HEK293 (cell line): ENCODE data around the gene DXO.
A peak's percentile ranks its signal among the peaks of the same experiment; 100 is the strongest.
"Not testable (repeated sequence)": the region's sequence is repeated elsewhere in the genome, so short reads cannot be mapped to it uniquely, and the experiment has no call there.

Source experiments
- CTCF ChIA-PET: fragments of 350-600 bp; formaldehyde crosslinking; extraction: SDS; loops from one replicate; lab custom pipeline; 2021; ENCODE audit warnings: antibody characterized with exemption; lab: Yijun Ruan, JAX
- POLR2A ChIA-PET: fragments of 300-600 bp; formaldehyde crosslinking; extraction: SDS; loops from one replicate; lab custom pipeline; 2020; ENCODE audit warnings: antibody characterized with exemption, inconsistent platforms; lab: Yijun Ruan, JAX
- H3K27ac ChIP-seq: fragments of 200-500 bp; sonication (Bioruptor generic); 2 replicates; pipeline ENCODE4 v1.5.1; 2014; ENCODE audit warnings: low read depth, low read length, control low read depth, inconsistent platforms; ENCODE audit errors: extremely low read depth
- H3K36me3 ChIP-seq, 2 experiments: fragments of 200-500 bp in 1 of 2; sonication (Bioruptor generic) in 1 of 2; 1 replicate in 1 of 2; 2 replicates in 1 of 2; pipeline ENCODE4 v1.5.1; 2014 to 2017; ENCODE audit warnings: inconsistent platforms in 2 of 2, low read length in 2 of 2; ENCODE audit not compliant: control insufficient read depth in 2 of 2, insufficient read depth in 1 of 2
- H3K4me1 ChIP-seq: fragments of 200-500 bp; sonication (Bioruptor generic); 2 replicates; pipeline ENCODE4 v1.5.1; 2014; ENCODE audit warnings: mild to moderate bottlenecking, low read length, inconsistent platforms; ENCODE audit not compliant: control insufficient read depth, insufficient read depth
- H3K4me3 ChIP-seq: 2 replicates; pipeline ENCODE4 v1.5.1; 2011; ENCODE audit warnings: low read depth, mild to moderate bottlenecking, control low read depth, low read length, moderate library complexity
- H3K9me3 ChIP-seq: fragments of 200-500 bp; sonication (Bioruptor generic); 2 replicates; pipeline ENCODE4 v1.5.1; 2014; ENCODE audit warnings: low read depth, low read length, inconsistent platforms; ENCODE audit not compliant: control insufficient read depth, insufficient read depth
- ZNF121 ChIP-seq: fragments of 450-650 bp; formaldehyde crosslinking; IDR thresholded peaks from 2 replicates; pipeline ENCODE4 v1.5.1; 2016; ENCODE audit warnings: missing biosample characterization, missing genetic modification characterization
- ZNF335 ChIP-seq: fragments of 450-650 bp; formaldehyde crosslinking; conservative IDR thresholded peaks from 2 replicates; pipeline ENCODE4 v1.5.1; 2016; ENCODE audit warnings: missing biosample characterization, missing genetic modification characterization

The DXO gene

DNA sequence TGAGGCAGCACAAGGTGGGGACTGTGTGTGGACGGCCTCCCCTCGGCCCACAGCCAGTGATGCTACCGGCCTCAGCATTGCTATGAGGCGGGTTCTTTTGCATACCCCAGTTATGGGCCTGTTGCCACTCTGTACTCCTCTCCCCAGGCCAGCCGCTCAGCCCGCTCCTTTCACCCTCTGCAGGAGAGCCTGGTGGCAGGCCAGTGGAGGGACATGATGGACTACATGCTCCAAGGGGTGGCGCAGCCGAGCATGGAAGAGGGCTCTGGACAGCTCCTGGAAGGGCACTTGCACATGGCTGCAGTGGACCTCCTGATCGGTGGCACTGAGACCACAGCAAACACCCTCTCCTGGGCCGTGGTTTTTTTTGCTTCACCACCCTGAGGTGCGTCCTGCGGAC, 35.1 kb upstream of the DXO start:
- H3K27ac ChIP-seq, H3K36me3 ChIP-seq, POLR2A ChIA-PET, H3K4me3 ChIP-seq, CTCF ChIA-PET, H3K9me3 ChIP-seq, H3K4me1 ChIP-seq: not testable (repeated sequence)

DNA sequence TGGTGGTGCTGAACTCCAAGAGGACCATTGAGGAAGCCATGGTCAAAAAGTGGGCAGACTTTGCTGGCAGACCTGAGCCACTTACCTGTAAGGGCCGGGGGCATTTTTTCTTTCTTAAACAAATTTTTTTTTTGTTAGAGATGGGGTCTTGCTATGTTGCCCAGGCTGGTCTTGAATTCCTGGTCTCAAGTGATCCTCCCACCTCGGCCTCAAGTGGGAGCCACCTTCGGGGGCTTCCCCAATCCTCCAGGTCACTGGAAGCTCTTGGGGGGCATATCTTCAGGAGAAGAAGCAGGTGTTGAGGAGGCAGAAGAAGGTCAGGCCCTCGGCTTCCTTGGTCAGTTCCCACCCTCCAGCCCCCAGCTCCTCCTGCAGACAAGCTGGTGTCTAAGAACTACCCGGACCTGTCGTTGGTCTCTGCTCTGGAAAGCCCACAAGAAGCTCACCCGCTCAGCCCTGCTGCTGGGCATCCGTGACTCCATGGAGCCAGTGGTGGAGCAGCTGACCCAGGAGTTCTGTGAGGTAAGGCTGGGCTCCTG, 34.1 kb upstream of the DXO start:
- not testable (repeated sequence) for H3K4me3 ChIP-seq, H3K9me3 ChIP-seq, H3K4me1 ChIP-seq, H3K27ac ChIP-seq, H3K36me3 ChIP-seq
- ChIA-PET CTCF (interaction anchor here (0.6 kb wide), 1 partner anchor 341 kb away, joined by 3 read pairs; no protein-coding TSS in a partner anchor), POLR2A (interaction anchor here (0.6 kb wide), 1 partner anchor 433 kb away, joined by 3 read pairs; no protein-coding TSS in a partner anchor)
- 0 out of 2 replicates have a peak, but pooled peaks have one; percentile 57 for TF ChIP-seq ZNF121 (tag by site-specific recombination)

DNA sequence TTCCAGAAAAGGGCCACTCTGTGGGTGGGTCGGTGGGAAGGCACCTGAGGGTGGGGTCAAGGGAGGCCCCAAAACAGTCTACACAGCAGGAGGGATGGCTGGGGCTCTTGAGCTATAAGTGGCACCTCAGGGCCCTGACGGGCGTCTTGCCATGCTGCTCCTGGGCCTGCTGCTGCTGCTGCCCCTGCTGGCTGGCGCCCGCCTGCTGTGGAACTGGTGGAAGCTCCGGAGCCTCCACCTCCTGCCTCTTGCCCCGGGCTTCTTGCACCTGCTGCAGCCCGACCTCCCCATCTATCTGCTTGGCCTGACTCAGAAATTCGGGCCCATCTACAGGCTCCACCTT, 33.6 kb upstream of the DXO start:
- CTCF ChIA-PET, H3K36me3 ChIP-seq, POLR2A ChIA-PET, H3K27ac ChIP-seq, H3K4me3 ChIP-seq, H3K9me3 ChIP-seq, H3K4me1 ChIP-seq: not testable (repeated sequence)

DNA sequence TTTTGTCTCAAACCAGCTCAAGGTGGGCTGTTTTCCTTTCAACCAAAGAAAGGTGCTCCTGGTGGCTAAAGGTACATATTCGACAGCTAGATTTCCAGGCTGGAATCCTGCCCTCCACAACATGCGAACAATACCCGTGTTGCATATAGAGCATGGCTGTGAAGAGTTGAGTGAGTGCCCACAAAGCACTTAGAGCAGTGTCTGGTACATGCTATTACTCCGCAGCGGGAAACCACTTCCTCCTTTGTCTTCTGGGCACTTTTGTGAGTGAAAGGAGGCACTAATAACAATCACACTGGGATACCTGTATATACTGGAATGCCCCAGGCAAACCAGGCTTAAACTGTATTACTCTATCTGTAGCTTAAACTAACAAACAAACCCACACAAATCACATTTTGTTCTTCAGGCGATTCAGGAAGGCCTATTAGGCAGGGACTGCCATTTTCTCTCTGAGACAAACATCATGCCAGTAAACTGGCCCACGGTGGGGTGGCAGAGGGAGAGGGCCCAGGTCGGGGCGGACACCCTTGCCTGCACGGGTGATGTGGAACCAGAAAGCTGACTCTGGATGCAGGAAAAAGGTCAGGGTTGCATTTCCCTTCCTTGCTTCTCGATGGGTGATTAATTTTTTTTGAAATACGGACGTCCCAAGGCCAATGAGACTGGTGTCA, 33.1 kb upstream of the DXO start:
- 0 out of 2 replicates have a peak, but pooled peaks have one; percentile 17 for TF ChIP-seq ZNF335 (tag by site-specific recombination)
- POLR2A ChIA-PET, H3K4me1 ChIP-seq, CTCF ChIA-PET, H3K27ac ChIP-seq, H3K9me3 ChIP-seq, H3K36me3 ChIP-seq, H3K4me3 ChIP-seq: not testable (repeated sequence)

DNA sequence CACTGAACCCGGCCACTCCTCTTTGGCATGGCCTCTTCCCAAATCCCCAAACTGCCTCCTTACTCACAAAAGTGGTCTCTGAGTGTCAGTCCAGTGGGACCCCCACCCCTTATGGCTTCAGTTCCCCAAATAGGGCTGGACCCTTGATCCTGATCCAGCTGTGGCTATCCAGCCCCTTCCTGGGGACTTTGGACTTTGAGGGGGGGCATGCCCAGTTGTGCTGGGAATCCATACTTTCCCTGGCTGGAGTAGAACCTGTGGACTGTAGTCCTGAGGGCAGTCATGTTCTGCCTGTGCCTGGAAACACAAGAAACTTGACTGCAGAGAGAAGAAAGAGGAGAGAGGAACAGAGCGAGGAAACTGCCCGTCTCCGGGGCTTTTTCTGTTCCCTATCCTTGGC, 32.5 kb upstream of the DXO start:
- H3K4me3 ChIP-seq, H3K9me3 ChIP-seq, H3K36me3 ChIP-seq, H3K27ac ChIP-seq, CTCF ChIA-PET, H3K4me1 ChIP-seq, POLR2A ChIA-PET: not testable (repeated sequence)

DNA sequence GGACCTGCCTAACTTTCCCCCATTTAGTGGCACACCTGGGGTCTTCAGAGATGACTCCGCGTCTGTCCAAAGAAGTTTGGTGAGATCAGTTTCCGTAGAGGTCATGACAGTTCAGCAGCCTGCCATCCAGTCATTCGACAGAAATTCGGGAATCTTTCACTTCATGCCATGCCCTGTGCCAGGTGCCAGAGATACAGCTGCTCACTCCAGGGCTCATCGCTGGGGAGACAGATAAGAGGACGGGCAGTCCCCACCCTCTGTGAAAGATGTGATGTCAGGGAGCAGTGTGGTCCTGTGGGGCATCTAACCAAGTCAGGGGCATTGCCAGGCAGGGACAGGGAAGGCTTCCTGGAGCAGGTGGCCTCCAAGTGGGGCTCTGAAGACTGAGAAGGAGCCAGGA, 31.4 kb upstream of the DXO start:
- H3K4me3 ChIP-seq, POLR2A ChIA-PET, CTCF ChIA-PET, H3K27ac ChIP-seq, H3K4me1 ChIP-seq, H3K9me3 ChIP-seq, H3K36me3 ChIP-seq: not testable (repeated sequence)

DNA sequence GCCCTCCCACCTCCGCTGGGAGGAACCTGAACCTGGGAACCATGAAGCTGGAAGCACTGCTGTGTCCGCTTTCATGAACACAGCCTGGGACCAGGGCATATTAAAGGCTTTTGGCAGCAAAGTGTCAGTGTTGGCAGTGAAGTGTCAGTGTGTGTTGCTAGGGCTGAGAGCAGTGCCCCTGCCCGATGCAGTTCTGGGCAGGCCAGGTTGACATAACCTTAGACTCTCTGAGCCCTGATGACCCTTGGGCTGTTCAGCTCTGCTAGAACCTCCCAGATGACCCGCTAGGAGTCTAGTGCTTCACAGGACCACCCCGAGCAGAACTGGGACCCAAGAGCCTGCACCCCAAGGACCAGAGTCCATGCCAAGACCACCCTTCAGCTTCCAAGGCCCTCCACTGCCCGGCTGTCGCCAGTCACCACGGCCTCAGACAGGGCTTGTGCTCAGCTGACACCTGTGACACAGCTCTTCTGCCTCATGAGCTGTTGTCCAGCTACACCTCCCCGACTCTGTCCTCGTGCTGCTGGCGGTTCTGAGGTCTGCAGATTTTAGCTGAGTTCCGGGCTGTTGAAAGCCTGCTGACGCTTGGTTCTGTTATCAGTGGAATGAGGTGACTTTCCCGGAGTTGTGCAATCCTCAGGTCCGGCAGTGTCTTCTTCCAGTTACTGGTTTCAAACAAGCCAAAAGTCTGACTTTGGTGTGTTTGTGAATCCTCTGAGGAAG, 30.8 kb upstream of the DXO start:
- POLR2A ChIA-PET, H3K4me1 ChIP-seq, CTCF ChIA-PET, H3K4me3 ChIP-seq, H3K9me3 ChIP-seq, H3K27ac ChIP-seq, H3K36me3 ChIP-seq: not testable (repeated sequence)

DNA sequence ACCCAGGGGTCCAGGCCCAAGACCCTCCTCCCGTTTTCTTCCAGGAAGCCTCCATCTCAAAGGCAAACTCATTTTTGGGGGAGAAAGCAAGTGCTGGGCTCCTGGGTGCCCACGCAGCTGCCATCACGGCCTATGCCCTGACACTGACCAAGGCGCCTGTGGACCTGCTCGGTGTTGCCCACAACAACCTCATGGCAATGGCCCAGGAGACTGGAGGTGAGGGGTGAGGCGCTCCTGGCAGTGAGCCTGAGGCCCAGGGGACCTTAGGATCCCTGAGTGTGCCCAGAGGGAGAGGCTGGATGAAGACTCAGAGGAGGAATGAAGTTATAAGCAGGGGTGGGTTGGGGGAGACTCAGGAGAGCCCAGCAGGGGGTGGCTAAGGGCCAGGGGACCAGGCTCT, 24.4 kb upstream of the DXO start:
- CTCF ChIA-PET, H3K27ac ChIP-seq, H3K4me1 ChIP-seq, H3K4me3 ChIP-seq, H3K36me3 ChIP-seq, H3K9me3 ChIP-seq, POLR2A ChIA-PET: not testable (repeated sequence)

DNA sequence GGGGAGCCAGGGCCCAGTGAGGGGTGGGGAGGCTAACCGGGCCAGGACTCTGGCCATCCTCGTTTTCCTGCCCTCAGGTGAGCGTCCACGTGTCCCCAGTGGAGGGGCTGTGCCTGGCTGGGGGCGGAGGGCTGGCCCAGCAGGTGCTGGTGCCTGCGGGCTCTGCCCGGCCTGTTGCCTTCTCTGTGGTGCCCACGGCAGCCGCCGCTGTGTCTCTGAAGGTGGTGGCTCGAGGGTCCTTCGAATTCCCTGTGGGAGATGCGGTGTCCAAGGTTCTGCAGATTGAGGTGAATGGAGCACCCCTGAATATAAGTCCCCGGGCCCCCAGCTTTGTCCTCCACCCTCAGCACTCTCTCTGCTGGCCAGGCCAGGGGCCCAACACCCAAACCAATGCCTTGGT, 22.5 kb upstream of the DXO start:
- H3K4me3 ChIP-seq, H3K4me1 ChIP-seq, H3K9me3 ChIP-seq, CTCF ChIA-PET, H3K27ac ChIP-seq, POLR2A ChIA-PET, H3K36me3 ChIP-seq: not testable (repeated sequence)

DNA sequence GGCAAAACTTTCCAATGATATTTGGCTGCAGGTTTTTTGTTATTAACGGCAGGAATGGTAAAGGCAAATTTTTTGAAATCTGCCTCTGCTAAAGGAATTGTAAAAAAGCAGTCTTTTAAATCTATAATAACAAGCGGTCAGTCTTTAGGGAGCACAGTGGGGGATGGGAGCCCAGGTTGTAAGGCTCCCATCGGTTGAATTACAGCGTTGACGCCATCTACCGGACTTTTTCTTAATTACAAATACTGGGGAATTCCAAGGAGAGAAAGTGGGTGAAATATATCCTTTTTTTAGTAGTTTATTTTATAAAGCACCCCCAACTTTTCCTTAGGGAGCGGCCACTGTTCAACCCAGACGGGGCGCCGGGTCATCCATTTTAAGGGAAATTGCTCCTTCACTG, 17.4 kb upstream of the DXO start:
- H3K9me3 ChIP-seq, H3K27ac ChIP-seq, H3K4me3 ChIP-seq, CTCF ChIA-PET, H3K36me3 ChIP-seq, POLR2A ChIA-PET, H3K4me1 ChIP-seq: not testable (repeated sequence)
